Neural progenitor cell (in vitro differentiated cells): Measurements from ENCODE around the gene CSRNP2.

Source experiments
- CTCF ChIP-seq: fragments of 200-600 bp; sonication (generic); IDR thresholded peaks from 2 replicates; pipeline ENCODE4 v1.5.1; 2017; ENCODE audit warnings: antibody characterized with exemption, mild to moderate bottlenecking
- EZH2 ChIP-seq: fragments of 200-600 bp; sonication (generic); IDR thresholded peaks from 2 replicates; pipeline ENCODE4 v1.6.1; 2017; ENCODE audit warnings: antibody characterized with exemption, mild to moderate bottlenecking, moderate library complexity
- EZH2phosphoT487 ChIP-seq: fragments of 200-600 bp; sonication (generic); IDR thresholded peaks from 2 replicates; pipeline ENCODE4 v1.6.1; 2017; ENCODE audit warnings: antibody characterized with exemption

GRCh38 chr12:51086933-51087332 is 3.5 kb upstream of the CSRNP2 start:
- no peak for TF ChIP-seq EZH2
- TF ChIP-seq CTCF = no peak
- no peak for TF ChIP-seq EZH2phosphoT487
